Adipose tissue (tissue), 3 donors: Measurements from ENCODE around the gene CXCL17. TPM values are rescaled to one million over a fixed set of nuclear protein-coding genes. Genes with fewer than 3 reads are reported as not detected.

ENCODE experiments used
- polyA plus RNA-seq, 3 donors: library from polyadenylated mRNA; stranded (reverse); fragments of 200-250 nt; gene quantifications; one replicate each; pipeline ENCODE4 v1.2.3, GENCODE V29; 2013
- donor health status: healthy with polysubstance abuse.
- donor health status: Bipolar disorder and iron deficiency.
- donor health status: healthy.

CXCL17 gene
- polyA plus RNA-seq, 3 donors = 2.1 to 26.5 (median 14.5) TPM

Other genes starting within 250 kb of the CXCL17 start
- 10 to 100 TPM; 14.1 to 17.9 (median 15.7) TPM for gene DEDD2, start 225.3 kb downstream of the CXCL17 start, polyA plus RNA-seq
- 1 to 10 TPM; 2.9 to 3.4 (median 2.9) TPM for gene ZNF526, start 222.6 kb downstream of the CXCL17 start, polyA plus RNA-seq
- gene GSK3A, start 200.3 kb downstream of the CXCL17 start, polyA plus RNA-seq = 10 to 100 TPM; 20.9 to 53.8 (median 37.3) TPM
- 10 to 100 TPM; 16.5 to 64.6 (median 33.4) TPM for gene ERF, start 187.8 kb downstream of the CXCL17 start, polyA plus RNA-seq
- 10 to 100 TPM; 18.7 to 49.1 (median 33.3) TPM for gene CIC, start 173.7 kb downstream of the CXCL17 start, polyA plus RNA-seq
- under 1 TPM; 0.26 to 0.67 (median 0.34) TPM for gene PRR19, start 140.8 kb downstream of the CXCL17 start, polyA plus RNA-seq
- 10 to 100 TPM in 2 of 3 donors, 1 to 10 TPM in 1; 7.7 to 17.3 (median 11.2) TPM for gene PAFAH1B3, start 140.3 kb downstream of the CXCL17 start, polyA plus RNA-seq
- gene TMEM145, start 129.6 kb downstream of the CXCL17 start, polyA plus RNA-seq = 1 to 10 TPM in 1 of 3 donors, under 1 TPM in 1, not detected in 1; 0.10 to 1.4 TPM
- 10 to 100 TPM in 2 of 3 donors, 1 to 10 TPM in 1; 6.8 to 30.4 (median 20.3) TPM for gene MEGF8, start 117.3 kb downstream of the CXCL17 start, polyA plus RNA-seq
- 10 to 100 TPM in 2 of 3 donors, 1 to 10 TPM in 1; 2.8 to 13.5 (median 11.1) TPM for gene CNFN, start 52.6 kb downstream of the CXCL17 start, polyA plus RNA-seq
- gene LIPE, start 15.6 kb downstream of the CXCL17 start, polyA plus RNA-seq = 1,000 to 10,000 TPM in 1 of 3 donors, 100 to 1,000 TPM in 2; 207 to 2,261 (median 448) TPM
- gene CEACAM1, start 85.5 kb upstream of the CXCL17 start, polyA plus RNA-seq = 10 to 100 TPM in 1 of 3 donors, 1 to 10 TPM in 2; 1.4 to 11.4 (median 6.0) TPM
- under 1 TPM in 2 of 3 donors, not detected in 1; 0.04 to 0.67 TPM for gene CEACAM8, start 152.0 kb upstream of the CXCL17 start, polyA plus RNA-seq